Left ventricle myocardium inferior (tissue), 1 donor: ENCODE measurements around the gene ARHGAP45. TPM values are rescaled to one million over a fixed set of nuclear protein-coding genes. Genes with fewer than 3 reads are reported as not detected.
A peak's percentile ranks its signal among the peaks of the same experiment; 100 is the strongest.

Experiments used
- DNase-seq: peaks from one replicate; pipeline ENCODE4 v3.0.0-alpha.2; 2020
- H3K27ac ChIP-seq: fragments of 200-600 bp; replicated peaks from 2 replicates; pipeline ENCODE4 v1.8.0; 2021
- H3K27me3 ChIP-seq: fragments of 200-600 bp; 2 replicates; pipeline ENCODE4 v1.8.0; 2021; ENCODE audit warnings: low read depth
- H3K36me3 ChIP-seq: fragments of 200-600 bp; 2 replicates; pipeline ENCODE4 v1.8.0; 2021
- H3K4me1 ChIP-seq: fragments of 200-600 bp; 2 replicates; pipeline ENCODE4 v1.8.0; 2021
- H3K4me3 ChIP-seq: fragments of 200-600 bp; 2 replicates; pipeline ENCODE4 v1.8.0; 2021; ENCODE audit warnings: mild to moderate bottlenecking, moderate library complexity
- H3K9me3 ChIP-seq: fragments of 200-600 bp; replicated peaks from 2 replicates; pipeline ENCODE4 v1.8.0; 2021
- intact Hi-C: fragments of 100-400 bp; cut with micrococcal nuclease; formaldehyde crosslinking; loops from one replicate; pipeline ENCODE4 v1.11.0; 2022
- total RNA-seq: library from RNA; stranded (reverse); fragmentation: NEBNext Ultra II Directional; extraction: Animal tissue kit (Norgen Biotek cat#: 25700); gene quantifications from one replicate; pipeline ENCODE4 v1.2.1, GENCODE V29; 2021
- TF ChIP-seq, protein P1 (sequence below): fragments of 200-600 bp; IDR thresholded peaks from 2 replicates; pipeline ENCODE4 v1.8.0; 2021; ENCODE audit warnings: antibody characterized with exemption, mild to moderate bottlenecking, borderline replicate concordance
- donor health status: DM: no; HTN: yes; CAD: no; lungs with severe emphysema.

ARHGAP45 gene
- total RNA-seq, 1 donor from 2014 or later = 4.8 TPM

DNA sequence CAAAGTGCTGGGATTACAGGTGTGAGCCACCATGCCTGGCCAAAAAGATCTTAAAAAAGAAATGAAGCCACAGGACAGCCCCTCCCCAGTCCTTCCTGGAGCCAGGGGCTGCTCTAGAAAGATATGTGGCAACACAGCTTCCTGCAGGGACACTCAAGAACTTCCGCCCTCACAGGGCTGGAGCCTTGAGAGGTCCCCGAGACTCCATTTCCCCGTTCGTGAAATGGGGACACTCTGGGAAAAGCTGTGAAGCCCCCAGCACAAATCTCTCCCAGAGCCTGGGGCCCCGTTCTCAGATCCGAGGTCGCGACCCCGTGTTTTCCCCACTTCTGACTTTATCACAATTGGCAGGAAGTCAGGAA, 34.4 kb downstream of the ARHGAP45 start:
- no peak for DNase-seq
- Histone ChIP-seq H3K27ac (peak overlapping the region; percentile 99), H3K27me3 (no peaks in the 10 kb centered on the region), H3K36me3 (peaks cover 4% of the 10 kb centered on the region), H3K9me3 (peaks cover 8% of the 10 kb centered on the region), H3K4me1 (peaks cover 77% of the 10 kb centered on the region), H3K4me3 (peak overlapping the region; percentile 95)
- TF ChIP-seq, protein P1, sequence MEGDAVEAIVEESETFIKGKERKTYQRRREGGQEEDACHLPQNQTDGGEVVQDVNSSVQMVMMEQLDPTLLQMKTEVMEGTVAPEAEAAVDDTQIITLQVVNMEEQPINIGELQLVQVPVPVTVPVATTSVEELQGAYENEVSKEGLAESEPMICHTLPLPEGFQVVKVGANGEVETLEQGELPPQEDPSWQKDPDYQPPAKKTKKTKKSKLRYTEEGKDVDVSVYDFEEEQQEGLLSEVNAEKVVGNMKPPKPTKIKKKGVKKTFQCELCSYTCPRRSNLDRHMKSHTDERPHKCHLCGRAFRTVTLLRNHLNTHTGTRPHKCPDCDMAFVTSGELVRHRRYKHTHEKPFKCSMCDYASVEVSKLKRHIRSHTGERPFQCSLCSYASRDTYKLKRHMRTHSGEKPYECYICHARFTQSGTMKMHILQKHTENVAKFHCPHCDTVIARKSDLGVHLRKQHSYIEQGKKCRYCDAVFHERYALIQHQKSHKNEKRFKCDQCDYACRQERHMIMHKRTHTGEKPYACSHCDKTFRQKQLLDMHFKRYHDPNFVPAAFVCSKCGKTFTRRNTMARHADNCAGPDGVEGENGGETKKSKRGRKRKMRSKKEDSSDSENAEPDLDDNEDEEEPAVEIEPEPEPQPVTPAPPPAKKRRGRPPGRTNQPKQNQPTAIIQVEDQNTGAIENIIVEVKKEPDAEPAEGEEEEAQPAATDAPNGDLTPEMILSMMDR = no peak
- intact Hi-C loops = loop anchor here (5.0 kb wide), 1 partner anchor 74 kb away; the partner anchor contains the start of gene CNN2

DNA sequence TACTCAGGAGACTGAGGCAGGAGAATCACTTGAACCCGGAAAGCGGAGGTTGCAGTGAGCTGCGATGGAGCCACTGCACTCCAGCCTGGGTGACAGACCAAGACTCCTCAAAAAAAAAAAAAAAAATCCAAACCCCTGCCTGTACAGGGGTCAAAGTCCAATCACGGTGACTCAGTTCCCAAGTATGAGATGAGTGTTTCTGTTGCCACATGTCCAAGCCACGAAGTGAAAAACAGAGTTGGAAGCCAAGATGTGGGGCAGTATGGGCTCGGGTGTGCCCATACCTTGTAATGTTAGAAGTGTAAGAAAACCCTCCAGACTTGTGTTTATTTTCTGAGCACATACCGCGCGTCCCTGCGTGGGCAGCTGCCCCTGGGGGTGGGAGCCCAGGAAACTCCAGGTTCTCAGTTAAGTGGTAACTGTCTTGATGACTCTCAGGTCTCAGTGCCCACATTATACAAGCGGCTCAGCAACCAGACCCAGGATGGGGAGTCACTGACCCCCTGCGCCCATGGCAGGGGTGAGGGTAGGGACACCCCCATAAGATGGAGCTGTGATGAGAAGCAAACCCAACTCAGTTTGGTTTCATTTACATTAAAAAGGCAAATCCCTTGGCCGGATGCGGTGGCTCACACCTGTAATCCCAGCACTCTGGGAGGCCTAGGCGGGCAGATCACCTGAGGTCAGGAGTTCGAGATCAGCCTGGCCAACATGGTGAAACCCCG, 35.6 kb downstream of the ARHGAP45 start:
- Histone ChIP-seq H3K27me3 (no peaks in the 10 kb centered on the region), H3K27ac (peak overlapping the region; percentile 99), H3K9me3 (peaks cover 8% of the 10 kb centered on the region), H3K4me1 (peaks cover 90% of the 10 kb centered on the region), H3K36me3 (peaks cover 17% of the 10 kb centered on the region), H3K4me3 (peak overlapping the region; percentile 95)
- no peak for DNase-seq
- intact Hi-C loops = loop anchor here (5.0 kb wide), 1 partner anchor 75 kb away; the partner anchor contains the start of gene CNN2
- TF ChIP-seq, protein P1 = no peak

DNA sequence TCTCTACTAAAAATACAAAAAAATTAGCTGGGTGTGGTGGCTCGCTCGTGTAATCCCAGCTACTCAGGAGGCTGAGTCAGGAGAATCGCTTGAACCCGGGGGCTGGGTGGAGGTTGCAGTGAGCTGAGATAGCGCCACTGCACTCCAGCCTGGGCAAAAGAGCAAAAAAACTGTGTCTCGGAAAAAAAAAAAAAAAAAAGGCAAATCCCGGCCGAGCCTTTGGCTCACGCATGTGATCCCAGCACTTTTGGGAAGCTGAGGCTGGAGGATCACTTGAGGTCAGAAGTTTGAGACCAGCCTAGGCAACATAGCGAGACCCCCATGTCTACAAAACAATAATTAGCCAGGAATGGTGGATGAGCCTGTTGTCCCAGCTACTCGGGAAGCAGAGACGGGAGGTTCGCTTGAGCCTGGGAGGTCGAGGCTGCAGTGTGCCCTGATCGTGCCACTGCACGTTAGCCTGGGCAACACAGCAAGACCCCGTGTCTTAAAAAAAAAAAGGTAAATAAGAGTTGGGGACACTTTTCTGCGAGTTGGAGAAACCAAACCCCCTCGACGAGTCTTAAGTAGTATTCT, 36.3 kb downstream of the ARHGAP45 start:
- TF ChIP-seq, protein P1 = no peak

DNA sequence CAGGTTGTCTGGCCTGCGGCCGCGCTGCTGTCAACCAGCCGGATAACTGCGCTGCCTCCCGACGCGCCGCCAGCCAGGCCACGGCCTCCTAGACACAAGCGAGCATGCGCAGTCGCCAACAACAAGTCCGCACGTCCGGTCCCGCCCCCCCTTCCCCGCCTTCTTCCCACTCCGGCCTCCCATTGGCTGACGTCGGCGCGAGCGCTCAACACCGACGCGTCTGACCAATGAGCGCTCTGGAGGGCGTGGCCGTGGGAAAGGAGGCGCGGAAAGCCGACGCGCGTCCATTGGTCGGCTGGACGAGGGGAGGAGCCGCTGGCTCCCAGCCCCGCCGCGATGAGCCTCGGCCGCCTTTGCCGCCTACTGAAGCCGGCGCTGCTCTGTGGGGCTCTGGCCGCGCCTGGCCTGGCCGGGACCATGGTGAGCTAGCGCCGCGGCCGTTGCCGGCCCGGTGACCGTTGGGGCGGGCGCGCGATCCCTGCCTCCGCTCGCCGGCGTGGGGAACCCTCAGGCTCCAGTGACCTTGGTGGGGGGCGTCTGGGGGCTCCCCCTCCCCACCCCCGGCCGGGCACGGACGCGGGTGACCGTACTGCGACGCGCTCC, 36.8 kb downstream of the ARHGAP45 start, which contains the start of gene GPX4:
Gene GPX4 (plus strand): TSS at position 287 of the 603 bp plus-strand sequence. CDS start 50 bp downstream, at position 337.
- Histone ChIP-seq H3K4me3 (peak within 1 kb of the TSS; percentile 95), H3K9me3 (peaks cover 8% of the 10 kb centered on the region), H3K4me1 (peaks cover 83% of the 10 kb centered on the region), H3K27ac (peak within 1 kb of the TSS; percentile 99), H3K27me3 (no peaks in the 10 kb centered on the region), H3K36me3 (peaks cover 29% of the 10 kb centered on the region)
- peak; percentile 99 for DNase-seq
- intact Hi-C loops = loop anchor here (5.0 kb wide), 1 partner anchor 77 kb away; the partner anchor contains the start of gene CNN2
- TF ChIP-seq, protein P1 = no peak

More for the DNA sequence above, 36.3 kb downstream of the ARHGAP45 start:
- intact Hi-C loops = loop anchor here (5.0 kb wide), 1 partner anchor 76 kb away; the partner anchor contains the start of gene CNN2
- H3K9me3 ChIP-seq = peaks cover 8% of the 10 kb centered on the region
- peak overlapping the region; percentile 99 for H3K27ac ChIP-seq
- H3K27me3 ChIP-seq = no peaks in the 10 kb centered on the region
- peaks cover 23% of the 10 kb centered on the region for H3K36me3 ChIP-seq
- peaks cover 88% of the 10 kb centered on the region for H3K4me1 ChIP-seq
- DNase-seq = no peak
- H3K4me3 ChIP-seq = peak overlapping the region; percentile 95

DNA sequence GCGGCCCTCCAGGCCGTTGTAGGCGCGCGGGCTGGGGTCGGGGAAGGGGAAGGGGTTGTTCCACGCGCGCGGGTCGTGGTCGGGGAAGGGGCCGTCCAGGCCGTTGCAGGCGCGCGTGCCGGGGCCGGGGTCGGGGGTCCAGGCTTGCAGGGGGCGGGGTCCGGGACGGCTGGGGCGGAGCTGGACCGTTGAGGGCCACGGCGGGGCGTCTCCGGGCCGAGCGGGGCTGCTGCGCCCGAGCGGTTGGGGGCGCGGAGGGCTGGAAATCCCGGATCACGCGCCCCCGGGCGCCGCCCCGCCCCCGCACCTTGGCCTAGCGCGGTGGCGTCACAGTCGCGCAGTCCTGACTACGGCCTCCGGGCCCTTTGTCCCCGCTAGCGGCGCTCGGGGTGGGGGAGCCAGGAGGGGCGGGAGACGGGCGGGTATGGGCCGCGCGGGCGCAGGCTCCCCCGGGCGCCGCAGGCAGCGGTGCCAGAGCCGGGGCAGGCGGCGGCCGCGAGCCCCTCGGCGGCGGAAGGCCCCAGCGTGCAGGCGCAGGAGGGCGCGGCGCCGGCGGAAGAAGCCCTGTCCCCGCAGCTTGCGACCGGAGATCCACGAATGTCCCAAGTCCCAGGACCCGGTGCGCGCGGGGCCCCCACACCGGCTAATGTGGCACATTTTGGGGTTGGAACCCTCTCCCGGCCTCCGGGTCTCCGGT, 37.5 kb downstream of the ARHGAP45 start:
- H3K4me3 ChIP-seq = peak overlapping the region; percentile 95
- intact Hi-C loops = loop anchor here (5.0 kb wide), 1 partner anchor 77 kb away; the partner anchor contains the start of gene CNN2
- TF ChIP-seq, protein P1 = no peak
- H3K36me3 ChIP-seq = peaks cover 36% of the 10 kb centered on the region
- peaks cover 77% of the 10 kb centered on the region for H3K4me1 ChIP-seq
- DNase-seq = peak; percentile 80
- no peaks in the 10 kb centered on the region for H3K27me3 ChIP-seq
- peaks cover 7% of the 10 kb centered on the region for H3K9me3 ChIP-seq
- peak overlapping the region; percentile 99 for H3K27ac ChIP-seq
